HCT116 (cell line): ENCODE results near the gene SH2B2.
"Not testable (repeated sequence)": the region's sequence is repeated elsewhere in the genome, so short reads cannot be mapped to it uniquely, and the experiment has no call there.

ENCODE experiments used
- CTCF ChIP-seq, 3 experiments: fragments of 200-600 bp in 1 of 3; sonication (generic) in 1 of 3; IDR thresholded peaks in 2 of 3; conservative IDR thresholded peaks in 1 of 3; 2 replicates each; pipeline ENCODE4 v1.5.1; 2012 to 2017; ENCODE audit warnings: low read depth in 2 of 3, low read length in 2 of 3, antibody characterized with exemption in 1 of 3, borderline replicate concordance in 1 of 3, control low read depth in 1 of 3, mild to moderate bottlenecking in 1 of 3, mixed read lengths in 1 of 3, mixed run types in 1 of 3, moderate library complexity in 1 of 3; ENCODE audit not compliant: insufficient read depth in 1 of 3
- EZH2 ChIP-seq: fragments of 200-600 bp; sonication (generic); IDR thresholded peaks from 2 replicates; pipeline ENCODE4 v1.6.1; 2017; ENCODE audit warnings: antibody characterized with exemption, mixed run types
- JUND ChIP-seq: IDR thresholded peaks from 2 replicates; pipeline ENCODE4 v1.6.1; 2012
- MAX ChIP-seq: IDR thresholded peaks from 2 replicates; pipeline ENCODE4 v1.6.1; 2012
- POLR2A ChIP-seq: IDR thresholded peaks from 2 replicates; pipeline ENCODE4 v1.7.0; 2011; ENCODE audit warnings: borderline replicate concordance; ENCODE audit not compliant: insufficient read depth, insufficient read length; ENCODE audit errors: extremely low read depth
- POLR2AphosphoS5 ChIP-seq: IDR thresholded peaks from 2 replicates; pipeline ENCODE4 v1.6.1; 2011; ENCODE audit warnings: mild to moderate bottlenecking, low read depth, low read length, moderate library complexity
- RAD21 ChIP-seq: IDR thresholded peaks from 2 replicates; pipeline ENCODE4 v1.6.1; 2012; ENCODE audit warnings: low read depth, mild to moderate bottlenecking
- REST ChIP-seq: IDR thresholded peaks from 2 replicates; pipeline ENCODE4 v1.6.1; 2012; ENCODE audit warnings: low read depth

- not testable (repeated sequence) for TF ChIP-seq POLR2A; JUND; EZH2; RAD21; POLR2AphosphoS5; CTCF (IDR thresholded peaks at IDR 0.05 in 2 of 3, conservative IDR thresholded peaks at IDR 0.05 in 1 of 3; ENCODE audit: borderline replicate concordance in 1 of 3, insufficient read depth in 1 of 3, low read depth in 2 of 3, low read length in 2 of 3); MAX; REST
These were observed 69.7 kb downstream of the SH2B2 start, which contains the start of gene SPDYE6 for GRCh38 chr7:102356344-102356743.
